Stimulated activated CD8-positive, alpha-beta memory T cell treated with anti-CD3 and anti-CD28 coated beads, Interleukin-4, amount 100 ng/mL, for 1 hour (primary cell): ENCODE measurements around the gene PRMT2.
"Not testable (repeated sequence)": the region's sequence is repeated elsewhere in the genome, so short reads cannot be mapped to it uniquely, and the experiment has no call there.

Experiments
- DNase-seq, 2 donors: peaks; one replicate each; pipeline ENCODE4 v3.0.0-alpha.2; 2020; ENCODE audit warnings: low read depth in 2 of 2, low spot score in 1 of 2

The PRMT2 gene

DNA sequence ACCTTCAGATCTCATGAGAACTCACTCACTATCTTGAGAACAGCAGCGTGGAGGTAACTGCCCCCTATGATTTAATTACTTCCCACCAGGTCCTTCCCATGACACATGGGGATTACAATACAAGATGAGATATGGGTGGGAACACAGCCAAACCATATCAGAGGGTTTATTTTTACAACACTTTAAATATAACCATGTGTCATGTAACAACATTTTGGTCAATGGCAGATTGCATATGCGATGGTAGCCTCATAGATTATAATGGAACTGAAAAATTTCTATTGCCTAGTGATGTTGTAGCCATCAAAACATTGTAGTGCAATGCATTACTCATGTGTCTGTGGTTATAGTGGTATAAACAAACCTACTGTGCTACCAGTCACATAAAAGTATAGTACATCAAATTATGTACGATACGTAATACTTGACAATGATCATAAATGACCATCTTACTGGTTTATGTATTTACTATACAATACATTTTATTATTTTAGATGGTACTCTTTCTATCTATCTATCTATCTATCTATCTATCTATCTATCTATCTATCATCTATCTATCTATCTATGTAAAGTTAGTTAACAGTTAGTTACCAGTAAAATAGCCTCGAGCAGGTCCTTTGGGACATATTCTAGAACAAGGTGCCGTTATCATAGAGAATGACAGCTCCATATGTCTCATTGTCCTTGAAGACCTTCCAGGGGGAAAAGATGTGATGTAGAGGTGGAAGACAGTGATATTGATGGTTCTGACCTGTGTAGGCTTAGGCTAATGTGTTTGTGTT lies 18.0 kb upstream of the PRMT2 start:
- DNase-seq = no peak

- DNase-seq = no peak
Measured at GRCh38 chr21:46618738-46619379, 16.6 kb upstream of the PRMT2 start.

- no peak for DNase-seq
Measured at GRCh38 chr21:46619846-46620245, 15.6 kb upstream of the PRMT2 start.

GRCh38 chr21:46620846-46621245 lies 14.6 kb upstream of the PRMT2 start:
- no peak for DNase-seq

DNA sequence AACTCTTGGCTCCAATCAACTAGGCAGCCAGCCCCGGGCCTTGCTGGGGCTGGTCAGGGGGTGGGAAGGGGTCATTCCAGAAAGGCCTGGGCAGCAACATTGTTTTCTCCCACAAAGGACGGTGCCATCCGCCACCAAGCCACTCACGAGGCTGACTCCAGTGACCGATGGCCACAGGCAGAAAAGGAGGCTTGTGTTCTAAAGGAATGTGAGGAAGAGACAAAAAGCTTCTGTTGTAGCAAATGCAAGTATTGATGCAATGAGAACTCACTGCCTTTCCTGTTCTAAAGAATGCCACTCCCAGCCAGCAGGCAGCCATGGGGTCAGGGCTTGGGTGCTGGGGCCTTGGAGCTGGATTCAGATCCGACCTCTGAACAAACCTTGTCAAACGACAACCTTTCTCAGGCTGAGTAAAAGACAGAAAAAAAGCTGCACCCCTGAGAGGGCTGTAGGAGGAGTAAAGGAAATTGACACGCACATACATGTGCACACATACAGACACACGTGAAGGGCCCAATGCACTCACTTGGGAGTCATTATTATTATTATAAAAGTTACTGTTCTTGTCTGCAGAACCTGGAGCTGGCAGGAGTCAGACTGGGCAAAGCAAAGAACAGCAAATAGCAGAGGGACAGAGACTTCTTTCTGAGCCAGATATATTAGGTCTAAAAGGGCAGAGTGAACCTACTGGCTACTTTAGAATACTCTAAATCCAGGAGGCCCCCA lies 13.9 kb upstream of the PRMT2 start:
- no peak for DNase-seq

DNA sequence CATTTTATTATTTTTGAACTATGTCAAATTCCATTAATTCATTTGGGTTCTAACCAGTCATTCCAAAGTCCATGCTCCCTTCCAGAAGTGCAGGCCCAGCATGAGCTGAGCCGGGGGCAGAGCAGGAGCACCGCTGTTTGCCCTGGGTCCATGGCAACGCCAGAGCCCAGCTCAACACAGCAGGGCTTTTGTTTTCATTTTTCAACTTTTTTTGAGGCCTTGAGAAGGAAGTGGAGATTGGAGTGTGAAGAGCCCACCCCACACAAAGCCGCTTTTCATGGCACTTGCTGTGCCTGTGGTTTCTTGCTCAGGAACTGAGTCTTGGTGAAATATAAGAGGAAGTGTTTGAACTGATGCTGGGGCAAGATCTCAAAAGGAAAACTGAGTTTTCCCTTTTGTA lies 13.2 kb upstream of the PRMT2 start:
- peak in 1 of 2 donors; percentile 22 for DNase-seq

GRCh38 chr21:46624050-46624449 lies 11.4 kb upstream of the PRMT2 start:
- DNase-seq = no peak

DNA sequence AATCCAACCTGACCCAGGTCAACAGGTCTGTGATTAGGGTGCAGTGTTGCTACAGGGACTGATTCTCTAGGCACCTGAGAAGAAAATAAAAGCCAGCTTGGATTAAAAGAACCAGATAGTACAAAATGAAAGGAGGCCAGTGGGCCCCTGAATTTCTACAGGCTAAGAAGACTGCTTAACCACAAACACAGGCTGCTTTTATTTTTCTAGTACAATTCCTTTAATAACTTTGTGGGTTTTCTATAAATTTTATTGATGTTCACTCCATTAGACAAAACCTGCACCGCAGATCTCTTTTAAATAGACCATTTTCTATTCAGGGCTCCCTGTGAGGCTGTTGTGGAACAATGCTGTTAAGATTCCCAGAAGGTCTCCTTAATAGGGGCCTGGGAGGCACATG lies 9.7 kb upstream of the PRMT2 start:
- no peak for DNase-seq

DNA sequence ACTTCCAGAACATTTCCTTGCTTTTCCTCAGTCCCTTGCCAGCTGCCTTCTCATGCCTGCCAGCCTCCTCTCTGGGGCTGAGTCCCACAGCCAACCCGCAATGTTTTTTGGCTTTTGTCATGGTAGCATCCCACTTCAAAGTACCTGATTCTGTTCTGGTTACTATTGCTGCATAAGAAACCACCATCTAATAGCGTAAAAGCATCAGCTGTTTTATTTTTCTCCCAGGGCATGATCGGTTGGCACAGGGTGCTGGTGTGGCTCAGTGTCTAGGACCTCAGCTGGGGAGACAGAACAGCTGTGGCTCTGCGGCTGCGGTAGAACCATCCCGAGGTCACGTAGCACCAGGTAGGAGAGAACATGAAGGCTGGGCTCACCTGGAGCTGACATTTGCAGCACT lies 8.9 kb upstream of the PRMT2 start:
- no peak for DNase-seq

- DNase-seq = no peak
Measured at GRCh38 chr21:46626975-46627501, 8.4 kb upstream of the PRMT2 start.

GRCh38 chr21:46627726-46628125 lies 7.7 kb upstream of the PRMT2 start:
- no peak for DNase-seq

- no peak for DNase-seq
Measured at GRCh38 chr21:46628868-46629267, 6.6 kb upstream of the PRMT2 start.

GRCh38 chr21:46630915-46631314 lies 4.6 kb upstream of the PRMT2 start:
- not testable (repeated sequence) for DNase-seq

- DNase-seq = no peak
Measured at GRCh38 chr21:46633566-46633965, 1.9 kb upstream of the PRMT2 start.

DNA sequence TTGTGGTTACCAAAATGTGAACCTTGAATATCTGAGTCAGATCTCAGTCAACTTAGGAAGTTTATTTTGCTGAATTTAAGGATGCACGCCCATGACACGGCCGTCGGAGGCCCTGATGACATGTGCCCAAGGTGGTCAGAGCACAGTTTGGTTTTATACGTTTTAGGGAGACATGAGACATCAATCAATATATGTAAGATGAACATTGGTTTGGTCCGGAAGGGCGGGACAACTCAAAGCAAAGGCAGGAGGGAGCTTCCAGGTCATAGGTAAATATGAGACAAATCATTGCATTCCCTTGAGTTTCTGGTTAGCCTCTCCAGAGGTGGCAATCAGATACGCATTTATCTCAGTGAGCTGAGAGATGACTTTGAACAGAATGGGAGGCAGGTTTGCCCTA lies 1.0 kb upstream of the PRMT2 start:
- DNase-seq = no peak

GRCh38 chr21:46634966-46635323 lies 529 bp upstream of the PRMT2 start:
- DNase-seq = no peak

- no peak for DNase-seq
Measured at GRCh38 chr21:46636181-46636512, 673 bp downstream of the PRMT2 start.

DNA sequence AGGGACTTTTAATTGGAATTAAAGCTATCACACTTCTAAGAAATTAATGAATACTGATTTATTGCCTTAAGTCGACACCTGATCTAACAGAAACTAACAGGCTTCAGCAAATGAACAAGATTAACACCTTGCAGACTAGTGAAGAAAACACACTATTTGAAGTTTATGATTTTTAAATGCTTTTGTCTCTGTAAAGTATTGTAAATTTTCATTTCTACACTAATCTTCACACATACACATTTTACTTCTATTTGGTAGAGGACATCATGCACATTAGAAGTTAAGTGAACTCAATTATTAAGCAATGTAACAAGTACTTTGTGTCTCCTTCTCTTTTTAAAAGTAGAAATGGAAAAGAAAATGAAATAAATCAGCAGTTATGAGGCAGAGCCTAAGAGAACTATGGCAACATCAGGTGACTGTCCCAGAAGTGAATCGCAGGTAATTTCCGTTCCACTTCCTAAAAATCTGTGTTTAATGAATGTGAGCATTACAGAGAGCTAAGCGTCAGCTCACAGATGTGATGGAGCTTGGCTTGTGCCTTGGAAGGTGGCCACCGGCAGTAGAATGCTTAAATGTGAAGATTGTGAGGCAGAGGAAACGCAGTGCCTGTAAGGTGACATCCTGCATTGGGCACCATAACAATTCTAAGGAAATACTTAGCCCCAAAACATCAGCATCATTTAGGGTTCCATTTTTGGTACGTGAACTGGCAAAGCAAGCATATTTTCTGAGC lies 1.2 kb downstream of the PRMT2 start:
- DNase-seq = peak in 1 of 2 donors; percentile 8

DNA sequence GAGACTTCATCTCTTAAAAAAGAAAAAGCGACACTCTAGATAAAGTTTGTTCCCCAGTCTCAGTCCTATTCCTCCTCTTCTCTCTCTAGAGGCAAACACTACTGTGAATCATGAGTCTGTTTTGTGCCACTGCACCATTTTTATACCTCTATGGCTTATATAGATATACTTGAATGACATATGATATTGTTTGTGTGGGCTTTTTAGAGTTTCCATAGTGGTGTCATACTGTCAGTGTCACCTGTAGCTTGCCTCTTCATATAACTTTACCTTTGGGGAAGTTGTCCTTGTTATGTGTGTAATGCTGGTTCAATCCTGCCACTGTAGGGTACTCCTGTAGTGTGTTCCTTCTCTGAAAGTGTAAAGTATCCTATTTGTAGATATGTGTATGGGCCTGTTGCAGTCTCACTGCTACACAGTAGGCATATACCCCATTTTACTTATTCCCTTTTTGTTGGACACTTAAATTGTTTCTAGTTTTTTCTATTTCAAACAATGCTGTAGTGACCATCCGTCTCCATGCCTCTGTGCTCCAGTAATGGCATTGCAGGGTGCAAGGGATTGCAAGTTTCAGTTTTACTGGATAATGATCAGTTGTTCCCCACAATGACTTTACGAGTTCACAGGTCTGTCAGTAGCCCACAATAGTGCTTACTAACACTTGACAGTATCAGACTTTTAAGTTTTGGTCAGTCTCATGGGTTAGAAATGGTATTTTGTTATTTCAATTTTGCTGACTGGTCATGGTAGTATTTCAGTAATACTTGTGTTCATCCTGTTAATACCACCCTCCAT lies 2.7 kb downstream of the PRMT2 start:
- no peak for DNase-seq

DNA sequence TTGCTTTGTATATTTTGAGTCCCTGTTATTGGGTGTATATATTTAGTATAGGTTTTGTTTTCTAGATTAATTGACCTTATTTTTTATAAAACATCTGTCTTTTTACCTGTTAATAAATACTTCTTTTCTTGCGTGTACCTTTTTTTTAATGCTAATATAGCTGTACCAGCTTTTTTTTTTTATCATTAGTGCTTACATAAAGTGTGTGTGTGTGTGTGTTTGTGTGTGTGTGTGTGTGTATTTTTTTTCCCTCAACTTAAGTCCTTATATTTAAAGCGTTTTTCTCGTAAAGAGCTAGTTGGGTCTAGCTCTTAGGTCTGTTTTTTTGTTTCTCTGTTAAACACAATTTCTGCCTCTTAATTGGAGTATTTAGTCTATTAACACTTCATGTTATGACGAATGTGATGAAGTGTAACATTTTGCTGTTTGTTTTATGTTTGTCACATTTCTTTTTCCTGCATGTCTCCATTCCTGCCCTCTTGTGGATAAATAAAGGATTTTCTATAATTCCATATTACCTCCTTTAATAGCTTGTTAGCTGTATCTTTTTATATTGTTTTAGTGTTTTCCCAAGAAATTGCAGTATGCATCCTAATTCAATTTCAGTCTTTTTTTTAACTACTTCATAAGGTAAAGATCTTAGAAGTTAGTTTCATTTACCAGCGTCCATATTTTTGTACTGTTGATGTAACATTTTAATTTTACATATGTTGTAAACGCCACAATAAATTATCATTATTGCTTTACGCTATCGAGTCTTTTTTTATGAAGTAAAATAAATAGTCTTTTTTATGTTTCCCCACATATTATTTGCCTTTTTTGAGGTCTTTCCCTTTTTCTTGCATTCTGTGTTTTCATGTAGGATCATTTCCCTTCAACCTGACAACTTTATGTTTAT lies 4.3 kb downstream of the PRMT2 start:
- DNase-seq = no peak
